GM21619 (cell line): Measurements from ENCODE around the gene POU3F1.
A peak's percentile ranks its signal among the peaks of the same experiment; 100 is the strongest.

Experiments used
- ATAC-seq: cut with Tn5 transposase; IDR thresholded peaks from one replicate; pipeline ENCODE4 v1.9.1; 2021; ENCODE audit not compliant: unreplicated experiment

The POU3F1 gene

GRCh38 chr1:38046333-38046883, at the start of gene POU3F1:
Gene POU3F1 (minus strand): TSS chr1:38046793. CDS start chr1:38046743, 50 bp downstream.
- ATAC-seq, result peak; percentile 4

GRCh38 chr1:38095454-38095931, 48.9 kb upstream of the POU3F1 start:
- no peak for ATAC-seq

GRCh38 chr1:38094711-38095290, 48.2 kb upstream of the POU3F1 start:
- no peak for ATAC-seq

GRCh38 chr1:38093569-38094520, 47.3 kb upstream of the POU3F1 start:
- ATAC-seq, result no peak

GRCh38 chr1:38092256-38092655, 45.7 kb upstream of the POU3F1 start:
- no peak for ATAC-seq

- ATAC-seq, result no peak
Measured at GRCh38 chr1:38090796-38091195, 44.2 kb upstream of the POU3F1 start.

GRCh38 chr1:38089712-38090360, 43.2 kb upstream of the POU3F1 start:
- no peak for ATAC-seq

- no peak for ATAC-seq
Measured at GRCh38 chr1:38088791-38089190, 42.2 kb upstream of the POU3F1 start.

- ATAC-seq, result no peak
Measured at GRCh38 chr1:38088366-38088765, 41.8 kb upstream of the POU3F1 start.

- no peak for ATAC-seq
Measured at GRCh38 chr1:38087676-38088075, 41.1 kb upstream of the POU3F1 start.

GRCh38 chr1:38085666-38086330, 39.2 kb upstream of the POU3F1 start:
- ATAC-seq, result no peak

- ATAC-seq, result no peak
Measured at GRCh38 chr1:38084700-38085099, 38.1 kb upstream of the POU3F1 start.

GRCh38 chr1:38084113-38084512, 37.5 kb upstream of the POU3F1 start:
- ATAC-seq, result no peak

- no peak for ATAC-seq
Measured at GRCh38 chr1:38083541-38083940, 36.9 kb upstream of the POU3F1 start.

- no peak for ATAC-seq
Measured at GRCh38 chr1:38082769-38083263, 36.2 kb upstream of the POU3F1 start.

- ATAC-seq, result no peak
Measured at GRCh38 chr1:38079019-38079418, 32.4 kb upstream of the POU3F1 start.

GRCh38 chr1:38077523-38078147, 31.0 kb upstream of the POU3F1 start:
- ATAC-seq, result no peak

- no peak for ATAC-seq
Measured at GRCh38 chr1:38076455-38076854, 29.9 kb upstream of the POU3F1 start.

- no peak for ATAC-seq
Measured at GRCh38 chr1:38076038-38076437, 29.4 kb upstream of the POU3F1 start.

GRCh38 chr1:38075191-38075590, 28.6 kb upstream of the POU3F1 start:
- no peak for ATAC-seq
